GM12874 (cell line): ENCODE measurements around the gene PPP2R3B.

Experiments
- CTCF ChIP-seq: IDR thresholded peaks from 2 replicates; pipeline ENCODE4 v1.5.1; 2011; ENCODE audit warnings: low read depth, mild to moderate bottlenecking, control low read depth, low read length, moderate library complexity; ENCODE audit not compliant: insufficient read depth

PPP2R3B gene

GRCh38 chrX:370963-371745 is 15.6 kb downstream of the PPP2R3B start:
- TF ChIP-seq CTCF, result no peak

- no peak for TF ChIP-seq CTCF
These were observed 16.3 kb downstream of the PPP2R3B start for GRCh38 chrX:370244-370962.

GRCh38 chrX:369563-370101 is 17.1 kb downstream of the PPP2R3B start:
- TF ChIP-seq CTCF, result no peak

GRCh38 chrX:368811-369562 is 17.7 kb downstream of the PPP2R3B start:
- no peak for TF ChIP-seq CTCF

GRCh38 chrX:367866-368265 is 18.8 kb downstream of the PPP2R3B start:
- no peak for TF ChIP-seq CTCF

GRCh38 chrX:367349-367748 is 19.4 kb downstream of the PPP2R3B start:
- TF ChIP-seq CTCF, result no peak

- TF ChIP-seq CTCF, result no peak
These were observed 22.9 kb downstream of the PPP2R3B start for GRCh38 chrX:363621-364375.
